ENCODE data around the gene DRD3. TPM values are rescaled to one million over a fixed set of nuclear protein-coding genes. Genes with fewer than 3 reads are reported as not detected.

The DRD3 gene
- total RNA-seq, 1 donor = not detected

- peak; percentile 75 for DNase-seq (ENCODE audit: low read depth)
- peak overlapping the region; percentile 52 for H3K4me3 ChIP-seq (ENCODE audit: low read depth, low read length)
- TF ChIP-seq CTCF (IDR thresholded peaks at IDR 0.05; ENCODE audit: insufficient read depth, low read length) = peak; percentile 9
Observed at GRCh38 chr3:114213627-114214541, 35.0 kb upstream of the DRD3 start.

GRCh38 chr3:114213292-114213626, 34.4 kb upstream of the DRD3 start:
- no peak for TF ChIP-seq CTCF (IDR thresholded peaks at IDR 0.05; ENCODE audit: insufficient read depth, low read length)
- H3K4me3 ChIP-seq (ENCODE audit: low read depth, low read length) = peak overlapping the region; percentile 16
- DNase-seq (ENCODE audit: low read depth) = peak; percentile 64

GRCh38 chr3:114212646-114213045, 33.8 kb upstream of the DRD3 start:
- no peak overlapping the region for H3K4me3 ChIP-seq (ENCODE audit: low read depth, low read length)
- no peak for TF ChIP-seq CTCF (IDR thresholded peaks at IDR 0.05; ENCODE audit: insufficient read depth, low read length)
- DNase-seq (ENCODE audit: low read depth) = no peak

- no peak for TF ChIP-seq CTCF (IDR thresholded peaks at IDR 0.05; ENCODE audit: insufficient read depth, low read length)
- DNase-seq (ENCODE audit: low read depth) = no peak
- no peak overlapping the region for H3K4me3 ChIP-seq (ENCODE audit: low read depth, low read length)
Observed at GRCh38 chr3:114207768-114208167, 28.9 kb upstream of the DRD3 start.

GRCh38 chr3:114206342-114206741, 27.5 kb upstream of the DRD3 start:
- H3K4me3 ChIP-seq (ENCODE audit: low read depth, low read length) = no peak overlapping the region
- no peak for DNase-seq (ENCODE audit: low read depth)
- no peak for TF ChIP-seq CTCF (IDR thresholded peaks at IDR 0.05; ENCODE audit: insufficient read depth, low read length)

- peak; percentile 44 for DNase-seq (ENCODE audit: low read depth)
- no peak overlapping the region for H3K4me3 ChIP-seq (ENCODE audit: low read depth, low read length)
- TF ChIP-seq CTCF (IDR thresholded peaks at IDR 0.05; ENCODE audit: insufficient read depth, low read length) = no peak
Observed at GRCh38 chr3:114205541-114205940, 26.7 kb upstream of the DRD3 start.

Measured in fibroblast of the aortic adventitia (primary cell).